ENCODE measurements around the gene GVQW3. TPM values are rescaled to one million over a fixed set of nuclear protein-coding genes. Genes with fewer than 3 reads are reported as not detected.

GVQW3 gene
- total and polyA plus RNA-seq, 7 donors: 0.41 to 4.7 (median 1.8) TPM

DNA sequence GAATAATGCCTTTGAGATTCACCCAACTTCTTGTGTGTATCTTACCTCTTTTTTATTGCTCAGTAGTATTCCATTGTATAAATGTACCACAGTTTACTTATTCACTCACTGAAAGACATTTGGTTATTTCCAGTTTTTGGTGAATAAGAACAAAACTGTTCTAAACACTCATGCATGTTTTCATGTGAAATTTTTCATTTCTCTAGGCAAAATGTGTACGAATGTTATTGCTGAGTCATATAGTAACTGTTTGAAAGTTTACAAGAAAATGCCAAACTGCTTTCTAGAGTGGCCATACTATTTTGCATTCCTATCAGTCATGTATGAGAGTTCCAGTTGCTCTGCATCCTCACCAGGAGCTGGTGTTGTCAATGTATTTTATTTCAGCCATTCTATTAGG lies 54.9 kb downstream of the GVQW3 start:
- Histone ChIP-seq H3K4me3 (no peak overlapping the region), H3K9me3 (no peaks in the 10 kb centered on the region), H3K36me3 (no peaks in the 10 kb centered on the region), H3K27ac (no peak overlapping the region), H3K4me1 (no peaks in the 10 kb centered on the region), H3K27me3 (no peaks in the 10 kb centered on the region)
- WGBS, 2 donors: 80 to 93% methylated on average over 1 of the region's 1 CpG
- TF ChIP-seq, protein P1, sequence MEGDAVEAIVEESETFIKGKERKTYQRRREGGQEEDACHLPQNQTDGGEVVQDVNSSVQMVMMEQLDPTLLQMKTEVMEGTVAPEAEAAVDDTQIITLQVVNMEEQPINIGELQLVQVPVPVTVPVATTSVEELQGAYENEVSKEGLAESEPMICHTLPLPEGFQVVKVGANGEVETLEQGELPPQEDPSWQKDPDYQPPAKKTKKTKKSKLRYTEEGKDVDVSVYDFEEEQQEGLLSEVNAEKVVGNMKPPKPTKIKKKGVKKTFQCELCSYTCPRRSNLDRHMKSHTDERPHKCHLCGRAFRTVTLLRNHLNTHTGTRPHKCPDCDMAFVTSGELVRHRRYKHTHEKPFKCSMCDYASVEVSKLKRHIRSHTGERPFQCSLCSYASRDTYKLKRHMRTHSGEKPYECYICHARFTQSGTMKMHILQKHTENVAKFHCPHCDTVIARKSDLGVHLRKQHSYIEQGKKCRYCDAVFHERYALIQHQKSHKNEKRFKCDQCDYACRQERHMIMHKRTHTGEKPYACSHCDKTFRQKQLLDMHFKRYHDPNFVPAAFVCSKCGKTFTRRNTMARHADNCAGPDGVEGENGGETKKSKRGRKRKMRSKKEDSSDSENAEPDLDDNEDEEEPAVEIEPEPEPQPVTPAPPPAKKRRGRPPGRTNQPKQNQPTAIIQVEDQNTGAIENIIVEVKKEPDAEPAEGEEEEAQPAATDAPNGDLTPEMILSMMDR (IDR thresholded peaks at IDR 0.05): no peak
- TF ChIP-seq POLR2AphosphoS5 (IDR thresholded peaks at IDR 0.05) (no peak), POLR2A (IDR thresholded peaks at IDR 0.05) (no peak)
- intact Hi-C loops (cut with DNase I): no loop called here
- DNase-seq: no peak

DNA sequence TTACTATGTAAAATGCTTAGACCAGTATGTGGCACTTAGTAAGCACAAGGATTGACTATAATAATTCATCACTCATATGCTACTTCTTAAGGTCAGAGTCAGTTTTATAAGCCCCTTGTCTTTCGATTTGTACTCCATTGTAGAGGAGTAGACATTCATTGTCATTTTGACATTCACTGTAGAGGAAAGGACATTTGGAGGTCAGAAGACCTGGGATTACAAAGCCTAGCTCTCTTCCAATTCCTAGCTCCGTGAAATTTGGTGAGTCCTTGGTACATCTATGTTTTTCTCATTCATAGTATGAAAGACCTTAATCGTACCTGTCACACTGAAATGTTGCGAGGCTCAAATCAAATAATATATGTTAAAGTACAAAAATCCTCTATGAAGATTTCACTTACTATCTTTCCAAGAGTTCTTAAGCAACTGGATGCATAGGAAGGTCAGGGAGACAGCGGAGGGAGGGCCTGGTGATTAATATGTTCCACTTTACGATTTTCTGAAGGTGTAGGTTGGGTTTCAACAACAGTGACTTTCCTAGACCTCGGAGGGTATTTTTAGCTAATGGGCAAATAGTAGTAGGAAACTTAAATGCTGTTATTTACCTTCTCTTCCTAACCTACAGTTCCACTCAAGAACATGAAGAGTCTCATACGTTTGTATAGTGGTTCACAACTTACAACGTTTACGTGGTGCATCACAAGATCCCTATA lies 62.3 kb downstream of the GVQW3 start:
- peak overlapping the region; percentile 83 to 99 (median 96) for H3K4me3 ChIP-seq
- no peaks in the 10 kb centered on the region for H3K27me3 ChIP-seq
- 11 to 35% methylated on average over 10 of the region's 10 CpGs for WGBS, 2 donors
- H3K4me1 ChIP-seq: peaks cover 0 to 25% (median 22%) of the 10 kb centered on the region in 4 donors
- peak overlapping the region; percentile 90 to 98 (median 96) for H3K27ac ChIP-seq
- no peaks in the 10 kb centered on the region for H3K9me3 ChIP-seq
- TF ChIP-seq POLR2A (IDR thresholded peaks at IDR 0.05) (no peak), EP300 (IDR thresholded peaks at IDR 0.05) (no peak), POLR2AphosphoS5 (IDR thresholded peaks at IDR 0.05) (no peak)
- TF ChIP-seq, protein P1 (IDR thresholded peaks at IDR 0.05): no peak
- no peak for DNase-seq
- intact Hi-C loops (cut with DNase I): loop anchor here (10.0 kb wide), 3 partner anchors 231 to 621 kb away; partner anchors contain the start of genes CAPN5, LRRC32 and WNT11
- peaks cover 0 to 16% (median 2%) of the 10 kb centered on the region in 4 donors for H3K36me3 ChIP-seq

DNA sequence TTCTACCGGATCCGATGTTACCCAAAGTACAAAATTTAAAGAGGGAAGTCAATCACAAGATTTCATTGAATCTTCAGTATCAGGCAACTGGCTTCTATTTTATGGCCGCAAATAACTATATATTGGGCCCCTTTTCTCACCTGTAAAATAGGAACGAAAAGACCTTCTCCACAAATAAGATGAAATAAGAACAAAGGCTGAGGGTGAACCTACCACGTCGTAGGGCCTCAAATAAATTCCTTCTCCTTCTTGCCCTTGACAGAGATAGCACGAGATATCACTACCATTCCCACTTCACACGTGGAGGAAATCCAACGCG lies 62.9 kb downstream of the GVQW3 start:
- WGBS, 2 donors: 0% methylated on average over 10 of the region's 10 CpGs
- intact Hi-C loops (cut with DNase I): loop anchor here (1.0 to 10.0 kb wide), 5 partner anchors 63 to 621 kb away; partner anchors contain the start of genes CAPN5, GVQW3, LRRC32 and THAP12
- Histone ChIP-seq H3K27ac (peak overlapping the region; percentile 90 to 98 (median 96)), H3K9me3 (no peaks in the 10 kb centered on the region), H3K27me3 (no peaks in the 10 kb centered on the region), H3K36me3 (peaks cover 0 to 22% (median 2%) of the 10 kb centered on the region in 4 donors), H3K4me1 (peaks cover 0 to 25% (median 22%) of the 10 kb centered on the region in 4 donors), H3K4me3 (peak overlapping the region; percentile 83 to 99 (median 96))
- no peak for DNase-seq
- TF ChIP-seq POLR2A (IDR thresholded peaks at IDR 0.05) (no peak), POLR2AphosphoS5 (IDR thresholded peaks at IDR 0.05) (no peak), EP300 (IDR thresholded peaks at IDR 0.05) (no peak)
- TF ChIP-seq, protein P1 (IDR thresholded peaks at IDR 0.05): no peak

DNA sequence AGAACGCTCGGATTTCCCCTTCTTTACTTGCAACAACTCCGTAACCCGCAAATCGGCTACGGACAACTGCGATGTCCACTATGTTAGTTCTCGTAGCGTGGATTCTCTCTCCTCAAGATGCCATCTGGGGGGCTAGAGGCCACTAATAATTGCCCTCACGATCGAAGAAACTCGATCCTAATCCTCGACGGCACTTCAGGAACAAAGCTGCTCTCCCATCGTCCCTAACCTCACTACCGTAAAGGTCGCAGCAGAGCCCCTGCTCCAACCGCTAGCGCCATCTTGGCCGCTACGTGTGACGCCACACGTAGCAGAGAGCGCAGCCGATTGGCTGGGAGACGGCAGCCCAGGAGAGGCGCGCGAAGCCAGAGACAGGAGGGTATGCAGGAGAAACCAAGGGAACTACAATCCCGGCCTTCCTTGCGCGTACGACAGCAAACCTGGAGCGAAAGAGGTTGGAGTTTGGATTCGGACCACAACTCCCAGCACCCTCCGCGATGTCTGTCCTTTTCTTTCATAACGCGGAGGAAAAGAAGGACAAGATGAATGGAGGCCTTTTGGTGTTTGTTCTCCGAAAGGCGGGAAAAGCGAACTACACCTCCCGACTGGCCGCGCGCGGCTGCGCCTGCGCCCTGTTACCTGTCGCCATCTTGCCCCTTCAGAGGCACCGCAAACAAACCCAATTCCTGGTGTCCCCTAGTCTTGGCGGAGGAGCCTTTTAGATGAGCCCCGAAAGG lies 63.4 kb downstream of the GVQW3 start, which contains the start of gene EMSY:
Gene EMSY (plus strand): TSS at position 635 of the 737 bp plus-strand sequence. CDS start 1,921 bp downstream, outside the sequence.
- Histone ChIP-seq H3K4me1 (peaks cover 0 to 25% (median 22%) of the 10 kb centered on the region in 4 donors), H3K27ac (peak within 1 kb of the TSS; percentile 90 to 98 (median 96)), H3K36me3 (peaks cover 0 to 28% (median 2%) of the 10 kb centered on the region in 4 donors), H3K27me3 (no peaks in the 10 kb centered on the region), H3K4me3 (peak within 1 kb of the TSS; percentile 83 to 99 (median 96)), H3K9me3 (no peaks in the 10 kb centered on the region)
- intact Hi-C loops (cut with DNase I): loop anchor here (1.0 to 10.0 kb wide), 5 partner anchors 63 to 620 kb away; partner anchors contain the start of genes CAPN5, GVQW3, LRRC32 and THAP12
- peak; percentile 100 for TF ChIP-seq POLR2AphosphoS5 (IDR thresholded peaks at IDR 0.05)
- TF ChIP-seq EP300 (IDR thresholded peaks at IDR 0.05): peak in 1 of 4 donors; percentile 44
- TF ChIP-seq POLR2A (IDR thresholded peaks at IDR 0.05): peak; percentile 99
- TF ChIP-seq, protein P1 (IDR thresholded peaks at IDR 0.05): no peak
- DNase-seq: peak; percentile 99
- WGBS, 2 donors: 0% methylated on average over 53 of the region's 53 CpGs

Data from sigmoid colon (tissue), 7 donors.